Thoracic aorta (tissue), 2 donors: Measurements from ENCODE around the gene LYG1. TPM values are rescaled to one million over a fixed set of nuclear protein-coding genes. Genes with fewer than 3 reads are reported as not detected.

ENCODE experiments used
- ATAC-seq: fragments of 150-250 bp; one replicate; pipeline ENCODE4 v1.8.0; 2017; ENCODE audit warnings: low read depth; ENCODE audit not compliant: insufficient number of reproducible peaks, low FRiP score
- DNase-seq: peaks from one replicate; pipeline ENCODE4 v3.0.0-alpha.2; 2020; ENCODE audit warnings: low spot score
- H3K27ac ChIP-seq, 2 donors: fragments of 200-600 bp; sonication (generic); 1 replicate in 1 of 2; 2 replicates in 1 of 2; pipeline ENCODE4 v1.5.1; 2016; ENCODE audit warnings: mild to moderate bottlenecking in 2 of 2, moderate library complexity in 2 of 2
- H3K27me3 ChIP-seq: fragments of 200-600 bp; sonication (generic); replicated peaks from 2 replicates; pipeline ENCODE4 v1.6.0; 2016; ENCODE audit warnings: mild to moderate bottlenecking; ENCODE audit not compliant: insufficient read depth
- H3K36me3 ChIP-seq: fragments of 200-600 bp; sonication (generic); one replicate; pipeline ENCODE4 v1.5.1; 2016
- H3K4me1 ChIP-seq, 2 donors: fragments of 200-600 bp; sonication (generic); 1 replicate in 1 of 2; 2 replicates in 1 of 2; pipeline versions ENCODE4 v1.5.1 to v1.6.0; 2016; ENCODE audit warnings: low read depth in 2 of 2, mild to moderate bottlenecking in 1 of 2; ENCODE audit not compliant: control insufficient read depth in 1 of 2
- H3K4me3 ChIP-seq: fragments of 200-600 bp; sonication (generic); 2 replicates; pipeline ENCODE4 v1.5.1; 2016; ENCODE audit warnings: mild to moderate bottlenecking
- H3K9me3 ChIP-seq: fragments of 200-600 bp; sonication (generic); 2 replicates; pipeline ENCODE4 v1.5.1; 2016
- total RNA-seq, 2 donors: library from RNA; depleted of rRNA; stranded (reverse); fragments of >200 nt; gene quantifications; one replicate each; pipeline versions ENCODE4 v1.1.0 to v1.2.3, GENCODE V29; 2016
- TF ChIP-seq, protein P1 (sequence below): fragments of 200-600 bp; sonication (generic); IDR thresholded peaks from one replicate; pipeline ENCODE4 v1.5.1; 2019; ENCODE audit warnings: antibody characterized with exemption

LYG1 gene
- total RNA-seq, 2 donors from 2014 or later, result 5.8 TPM; not detected in 1

DNA sequence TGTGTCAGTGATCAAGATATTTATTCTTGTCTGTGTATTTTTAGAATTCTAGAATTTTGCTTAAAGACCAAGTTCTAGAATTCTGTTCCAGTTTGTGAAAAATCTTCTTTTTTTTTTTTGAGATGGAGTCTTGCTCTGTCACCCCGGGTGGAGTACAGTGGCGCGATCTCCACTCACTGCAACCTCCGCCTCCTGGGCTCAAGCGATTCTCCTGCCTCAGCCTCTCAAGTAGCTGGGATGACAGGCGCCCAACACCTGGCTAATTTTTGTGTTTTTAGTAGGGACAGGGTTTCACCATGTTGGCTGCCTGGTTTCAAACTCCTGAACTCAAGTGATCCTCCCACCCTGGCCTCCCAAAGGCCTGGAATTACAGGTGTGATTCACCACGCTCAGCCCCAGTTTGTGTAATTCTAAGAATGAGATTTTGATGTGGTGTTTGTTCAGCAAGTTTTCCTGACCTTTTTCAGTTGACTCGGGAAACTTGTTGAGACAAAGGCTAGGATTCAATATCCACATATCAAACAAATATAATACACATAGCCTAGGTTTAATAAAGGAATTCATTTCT lies 39.8 kb upstream of the LYG1 start:
- Histone ChIP-seq H3K4me3 (no peak overlapping the region), H3K27me3 (no peaks in the 10 kb centered on the region), H3K27ac (no peak overlapping the region), H3K4me1 (peaks cover 17 to 22% of the 10 kb centered on the region in 2 donors), H3K9me3 (no peaks in the 10 kb centered on the region), H3K36me3 (no peaks in the 10 kb centered on the region)
- TF ChIP-seq, protein P1, sequence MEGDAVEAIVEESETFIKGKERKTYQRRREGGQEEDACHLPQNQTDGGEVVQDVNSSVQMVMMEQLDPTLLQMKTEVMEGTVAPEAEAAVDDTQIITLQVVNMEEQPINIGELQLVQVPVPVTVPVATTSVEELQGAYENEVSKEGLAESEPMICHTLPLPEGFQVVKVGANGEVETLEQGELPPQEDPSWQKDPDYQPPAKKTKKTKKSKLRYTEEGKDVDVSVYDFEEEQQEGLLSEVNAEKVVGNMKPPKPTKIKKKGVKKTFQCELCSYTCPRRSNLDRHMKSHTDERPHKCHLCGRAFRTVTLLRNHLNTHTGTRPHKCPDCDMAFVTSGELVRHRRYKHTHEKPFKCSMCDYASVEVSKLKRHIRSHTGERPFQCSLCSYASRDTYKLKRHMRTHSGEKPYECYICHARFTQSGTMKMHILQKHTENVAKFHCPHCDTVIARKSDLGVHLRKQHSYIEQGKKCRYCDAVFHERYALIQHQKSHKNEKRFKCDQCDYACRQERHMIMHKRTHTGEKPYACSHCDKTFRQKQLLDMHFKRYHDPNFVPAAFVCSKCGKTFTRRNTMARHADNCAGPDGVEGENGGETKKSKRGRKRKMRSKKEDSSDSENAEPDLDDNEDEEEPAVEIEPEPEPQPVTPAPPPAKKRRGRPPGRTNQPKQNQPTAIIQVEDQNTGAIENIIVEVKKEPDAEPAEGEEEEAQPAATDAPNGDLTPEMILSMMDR, result no peak
- ATAC-seq, result no peak
- DNase-seq, result no peak

DNA sequence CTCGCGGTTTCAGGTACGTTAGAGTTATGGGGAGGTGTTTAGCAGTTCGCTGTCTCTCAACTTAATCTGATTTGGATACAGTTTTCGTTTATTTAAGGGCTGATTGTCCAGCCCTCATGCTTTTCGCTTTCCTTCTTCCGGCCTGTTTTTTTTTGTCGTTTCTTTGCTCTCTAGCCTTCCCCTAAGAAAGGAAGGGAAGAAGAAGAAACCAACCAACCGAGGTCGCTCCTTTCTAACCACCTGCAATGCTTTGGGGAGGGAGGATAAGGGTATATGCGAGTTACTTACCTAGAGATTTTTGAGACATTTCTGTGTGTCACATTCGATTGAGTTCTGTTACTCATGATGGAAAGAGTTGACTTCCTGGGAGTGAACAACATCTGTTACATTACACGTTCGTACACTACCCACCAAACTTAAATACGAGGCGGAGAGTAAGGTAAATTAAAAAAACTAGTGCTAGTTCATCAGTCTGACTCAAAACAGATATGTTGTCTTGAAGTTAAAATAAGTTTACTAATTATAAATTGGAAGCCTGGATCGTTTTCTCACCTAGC lies 37.1 kb upstream of the LYG1 start:
- H3K4me3 ChIP-seq, result peak overlapping the region; percentile 93
- TF ChIP-seq, protein P1, result no peak
- peaks cover 28 to 42% of the 10 kb centered on the region in 2 donors for H3K4me1 ChIP-seq
- no peaks in the 10 kb centered on the region for H3K27me3 ChIP-seq
- H3K36me3 ChIP-seq, result no peaks in the 10 kb centered on the region
- peak overlapping the region in 1 of 2 donors; percentile 94 for H3K27ac ChIP-seq
- ATAC-seq, result no peak
- no peak for DNase-seq
- H3K9me3 ChIP-seq, result no peaks in the 10 kb centered on the region

DNA sequence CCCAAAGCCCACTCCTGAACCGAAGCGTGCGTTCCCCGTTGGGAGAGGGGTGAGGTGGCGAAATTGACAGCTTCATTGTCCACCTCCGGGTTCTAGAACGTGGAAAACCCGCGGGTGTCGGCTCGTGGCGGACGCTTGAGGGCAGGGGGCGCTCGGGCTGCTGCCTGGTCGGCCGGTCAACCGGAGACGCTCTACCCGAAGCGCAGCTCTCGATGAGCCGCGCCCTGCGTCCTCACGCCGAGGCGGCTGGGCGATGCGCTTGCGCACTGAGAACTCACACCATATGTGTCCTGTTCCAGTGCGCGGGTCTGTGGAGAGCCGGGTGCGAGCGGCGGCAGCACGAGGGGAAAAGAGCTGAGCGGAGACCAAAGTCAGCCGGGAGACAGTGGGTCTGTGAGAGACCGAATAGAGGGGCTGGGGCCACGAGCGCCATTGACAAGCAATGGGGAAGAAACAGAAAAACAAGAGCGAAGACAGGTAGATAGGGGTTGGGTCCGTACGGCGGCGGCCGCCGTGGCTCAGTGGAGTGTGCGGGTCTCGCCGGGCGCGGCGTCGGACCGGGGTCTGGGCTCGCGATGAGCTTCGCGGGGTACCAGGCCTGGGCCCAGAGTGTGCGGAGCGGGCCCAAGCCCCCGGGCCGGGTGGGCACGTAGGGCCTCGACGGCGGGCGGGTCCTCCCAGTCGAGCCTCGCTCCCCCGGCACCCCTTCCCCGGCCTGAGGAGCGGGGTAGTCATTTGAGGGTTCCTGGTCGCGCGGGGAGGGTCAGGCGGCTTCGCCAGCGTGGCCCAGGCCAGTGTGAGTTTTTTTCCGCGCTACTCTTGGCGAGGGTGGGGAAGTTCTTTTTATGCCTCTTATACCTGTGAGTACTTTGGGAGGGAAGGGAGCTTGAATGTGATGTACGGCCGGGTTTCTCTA lies 36.4 kb upstream of the LYG1 start, which contains the start of gene EIF5B:
Gene EIF5B, plus strand, starts transcription at position 277 of the 916 bp plus-strand sequence. Its CDS starts 166 bp downstream, at position 443.
- Histone ChIP-seq H3K4me1 (peaks cover 28 to 42% of the 10 kb centered on the region in 2 donors), H3K36me3 (no peaks in the 10 kb centered on the region), H3K9me3 (no peaks in the 10 kb centered on the region), H3K27me3 (no peaks in the 10 kb centered on the region), H3K27ac (peak within 1 kb of the TSS; percentile 81 to 94), H3K4me3 (peak within 1 kb of the TSS; percentile 93)
- TF ChIP-seq, protein P1, result peak; percentile 62
- DNase-seq (peak; percentile 76), ATAC-seq (peak; percentile 75)

DNA sequence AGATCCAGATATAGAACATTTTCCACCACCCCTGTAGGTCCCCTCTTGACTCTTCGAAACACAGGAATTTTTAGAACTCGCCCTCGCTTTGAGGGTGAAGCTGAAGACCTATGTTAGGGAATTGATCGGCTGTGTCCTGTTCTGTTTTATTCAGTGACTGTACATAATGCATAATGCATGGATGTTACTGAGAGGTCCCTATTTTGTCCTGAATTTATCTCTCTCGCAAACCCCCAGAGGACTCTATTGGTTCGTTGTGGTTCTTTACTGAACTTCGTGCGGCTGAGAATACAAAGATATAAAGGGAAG lies 35.8 kb upstream of the LYG1 start:
- TF ChIP-seq, protein P1, result no peak
- no peak for DNase-seq
- no peak for ATAC-seq
- Histone ChIP-seq H3K4me1 (peaks cover 26 to 42% of the 10 kb centered on the region in 2 donors), H3K27me3 (no peaks in the 10 kb centered on the region), H3K4me3 (peak overlapping the region; percentile 93), H3K36me3 (no peaks in the 10 kb centered on the region), H3K9me3 (no peaks in the 10 kb centered on the region), H3K27ac (peak overlapping the region; percentile 81 to 94)
